ENCODE data around the gene HOXB1.

DNA sequence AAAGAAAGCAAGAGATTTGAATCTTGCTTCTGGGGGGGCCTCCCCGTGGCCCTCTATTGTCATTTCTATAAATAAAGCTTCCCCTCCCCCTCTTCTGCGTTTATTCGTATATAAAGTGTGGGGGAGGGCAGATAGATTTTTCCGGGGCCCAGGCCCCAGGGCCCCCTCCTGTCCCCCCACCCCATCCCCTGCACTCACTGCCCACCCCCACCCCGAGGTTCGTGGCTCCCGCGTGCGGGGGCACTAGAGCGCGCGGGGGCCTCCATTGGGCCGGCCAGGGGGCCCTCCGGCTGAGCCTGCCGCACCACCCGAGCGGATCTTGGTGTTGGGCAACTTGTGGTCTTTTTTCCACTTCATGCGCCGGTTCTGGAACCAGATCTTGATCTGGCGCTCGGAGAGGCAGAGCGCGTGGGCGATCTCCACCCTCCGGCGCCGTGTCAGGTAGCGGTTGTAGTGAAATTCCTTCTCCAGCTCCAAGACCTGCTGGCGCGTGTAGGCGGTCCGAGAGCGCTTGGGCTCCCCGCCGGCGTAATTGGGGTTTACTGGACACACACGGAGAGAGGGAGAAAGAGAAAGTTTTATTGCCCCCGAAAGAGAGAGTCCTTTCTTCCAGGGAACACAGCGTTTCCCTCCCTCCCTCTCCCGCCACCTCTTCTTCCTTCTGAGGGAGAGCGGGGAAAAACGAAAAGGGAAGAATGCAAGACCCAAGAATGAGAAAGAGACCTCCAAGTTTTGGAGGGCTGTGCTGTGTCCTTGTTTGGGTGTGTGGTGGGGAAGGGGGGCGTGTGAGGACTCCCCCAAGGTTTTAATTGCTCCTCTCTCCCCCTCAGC is 45.9 kb upstream of the HOXB1 start:
- no peak for TF ChIP-seq YY1 (IDR thresholded peaks at IDR 0.05; ENCODE audit: insufficient read depth, insufficient read length)
- no peak for TF ChIP-seq ZNF274 (IDR thresholded peaks at IDR 0.05; ENCODE audit: low read depth, low read length)
- no peak for TF ChIP-seq SUZ12 (IDR thresholded peaks at IDR 0.05; ENCODE audit: extremely low read depth, insufficient read depth, insufficient read length)

Data from NT2/D1 (cell line).